ENCODE measurements around the gene MACROD1.

MACROD1 gene

DNA sequence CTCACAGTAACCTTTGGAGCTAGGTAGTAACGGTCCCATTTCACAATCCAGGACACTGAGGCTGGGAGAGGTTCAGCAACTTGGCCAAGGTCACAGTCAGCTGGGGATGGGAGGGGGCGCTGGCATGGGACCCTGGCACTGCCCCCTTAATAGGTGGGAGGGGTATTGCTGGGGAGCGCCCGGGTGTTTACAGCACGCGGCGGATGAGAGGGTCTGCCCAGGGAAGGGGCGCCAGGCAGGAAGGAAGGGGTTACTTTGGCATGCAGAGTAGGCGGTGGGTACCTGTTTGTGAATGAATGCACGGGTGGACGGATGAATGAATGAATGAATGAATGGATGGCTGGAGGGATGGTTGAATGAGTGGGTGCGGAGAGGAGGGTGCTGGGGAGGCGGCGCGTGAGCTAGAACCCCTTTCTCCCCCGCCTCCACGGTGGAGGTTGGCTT is 130.8 kb downstream of the MACROD1 start:
- no peak for DNase-seq (ENCODE audit: low spot score)

DNA sequence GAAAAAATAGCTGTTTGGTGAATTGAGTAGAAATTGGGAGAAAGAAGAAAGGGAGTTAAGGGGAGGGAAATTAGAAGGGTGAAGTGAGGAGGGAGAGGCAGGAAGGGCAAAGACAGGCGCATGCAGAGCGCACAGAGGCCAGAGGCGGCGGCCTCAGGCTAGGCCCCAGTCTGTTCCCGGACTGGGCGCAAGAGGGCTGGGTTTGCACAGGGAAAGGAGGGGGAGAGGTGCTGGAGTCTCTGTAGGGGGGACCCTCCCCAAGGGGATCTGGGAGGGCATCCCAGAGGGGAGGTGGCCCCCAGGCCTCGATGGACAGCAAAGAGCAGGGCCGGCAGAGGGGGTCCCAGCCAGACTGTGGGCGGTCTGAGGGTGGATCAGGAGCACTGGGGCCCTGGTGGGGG is 131.5 kb downstream of the MACROD1 start:
- no peak for DNase-seq (ENCODE audit: low spot score)

DNA sequence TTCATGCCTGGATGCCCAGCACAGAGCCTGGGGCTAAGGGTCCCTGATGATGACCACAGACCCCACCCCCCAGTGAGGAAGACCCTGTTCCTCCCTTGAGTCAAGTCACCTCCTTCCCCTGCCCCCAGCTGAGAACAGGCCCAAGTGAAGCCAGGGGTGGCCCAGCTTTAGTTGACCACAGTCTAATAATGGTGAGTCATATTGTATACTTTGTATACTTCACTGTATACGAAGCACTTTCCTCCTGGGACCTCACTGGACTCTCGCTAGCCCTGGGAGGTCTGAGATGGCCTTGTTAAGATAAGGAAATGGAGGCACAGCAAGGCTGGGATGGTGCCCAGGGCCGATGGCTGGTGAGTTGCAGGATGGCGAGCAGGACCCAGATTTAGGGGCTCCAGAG is 133.9 kb downstream of the MACROD1 start:
- no peak for DNase-seq (ENCODE audit: low spot score)

DNA sequence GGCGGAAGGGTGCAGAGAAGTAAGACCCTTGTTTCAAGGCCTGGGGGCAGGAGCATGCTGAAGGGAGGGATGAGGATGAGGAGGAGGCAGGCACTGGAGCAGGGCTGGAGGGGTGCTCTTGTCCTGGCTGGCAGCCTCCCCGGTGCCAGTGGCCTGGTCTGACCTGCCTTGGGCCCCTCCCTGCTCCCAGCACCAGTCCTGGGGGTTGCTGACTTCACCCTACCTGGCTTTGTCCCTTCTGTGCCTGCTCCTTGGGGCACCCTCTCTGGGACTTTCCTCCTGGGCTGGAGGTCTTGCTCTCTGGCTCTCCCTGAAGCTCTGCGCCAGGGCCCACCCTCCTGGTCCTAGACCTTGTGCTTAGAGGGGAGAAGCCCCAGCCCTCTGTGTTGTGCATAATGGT is 134.9 kb downstream of the MACROD1 start:
- no peak for DNase-seq (ENCODE audit: low spot score)

DNA sequence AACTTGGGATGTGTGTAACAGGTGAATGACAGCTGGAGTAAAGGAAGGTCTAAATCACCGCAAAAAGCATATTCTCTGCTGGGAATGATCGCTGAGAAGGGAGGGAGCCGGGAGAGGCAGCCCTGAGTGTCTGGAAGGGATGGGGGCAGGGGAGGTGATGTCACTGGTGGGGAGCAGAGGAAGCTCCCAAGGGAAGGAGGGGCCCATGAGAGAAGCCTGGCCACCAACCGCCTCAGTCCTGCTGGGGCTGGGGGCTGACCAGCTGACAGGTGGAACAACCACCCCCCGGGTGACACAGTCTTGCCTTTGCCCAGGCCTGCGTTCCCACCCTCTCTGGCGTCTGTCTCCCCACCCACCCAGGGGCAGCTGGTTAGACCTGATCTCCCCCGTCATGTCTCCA is 136.1 kb downstream of the MACROD1 start:
- DNase-seq (ENCODE audit: low spot score): no peak

DNA sequence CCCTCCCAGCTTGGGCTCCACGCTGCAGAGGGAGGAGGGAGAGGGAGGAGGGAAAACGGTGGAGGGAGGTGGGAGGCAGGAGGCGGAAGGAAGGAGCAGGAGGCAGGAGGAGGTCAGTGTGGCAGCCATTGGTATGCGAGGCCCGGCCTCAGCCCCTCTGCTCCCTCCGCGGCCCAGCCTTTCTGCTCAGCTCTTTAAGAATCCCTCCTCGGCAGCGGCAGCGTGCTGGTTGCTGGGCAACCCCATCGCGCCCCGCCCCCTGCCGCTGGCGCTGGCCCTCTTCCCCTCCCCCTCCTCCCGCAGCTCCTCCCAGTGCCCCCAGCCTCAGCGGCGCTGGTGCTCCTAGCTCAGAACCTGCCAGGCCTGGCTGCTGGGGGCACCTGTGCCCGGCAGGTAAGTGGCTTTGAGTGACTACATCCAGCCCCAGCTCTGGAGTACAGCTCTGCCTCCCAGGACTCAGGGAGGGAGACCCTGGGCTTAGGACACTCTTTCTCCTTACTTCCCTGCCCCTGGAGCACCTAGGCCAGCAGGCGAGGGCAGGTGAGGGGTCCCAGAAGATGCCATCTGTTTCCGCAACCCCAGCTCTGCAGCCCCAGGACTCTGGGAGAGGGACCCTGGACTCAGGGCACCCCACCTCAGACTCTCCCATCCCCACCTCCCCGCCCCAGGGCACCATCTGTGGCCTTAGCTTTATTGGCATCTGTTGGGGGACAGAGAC is 137.4 kb downstream of the MACROD1 start:
- peak; percentile 33 for DNase-seq (ENCODE audit: low spot score)

DNA sequence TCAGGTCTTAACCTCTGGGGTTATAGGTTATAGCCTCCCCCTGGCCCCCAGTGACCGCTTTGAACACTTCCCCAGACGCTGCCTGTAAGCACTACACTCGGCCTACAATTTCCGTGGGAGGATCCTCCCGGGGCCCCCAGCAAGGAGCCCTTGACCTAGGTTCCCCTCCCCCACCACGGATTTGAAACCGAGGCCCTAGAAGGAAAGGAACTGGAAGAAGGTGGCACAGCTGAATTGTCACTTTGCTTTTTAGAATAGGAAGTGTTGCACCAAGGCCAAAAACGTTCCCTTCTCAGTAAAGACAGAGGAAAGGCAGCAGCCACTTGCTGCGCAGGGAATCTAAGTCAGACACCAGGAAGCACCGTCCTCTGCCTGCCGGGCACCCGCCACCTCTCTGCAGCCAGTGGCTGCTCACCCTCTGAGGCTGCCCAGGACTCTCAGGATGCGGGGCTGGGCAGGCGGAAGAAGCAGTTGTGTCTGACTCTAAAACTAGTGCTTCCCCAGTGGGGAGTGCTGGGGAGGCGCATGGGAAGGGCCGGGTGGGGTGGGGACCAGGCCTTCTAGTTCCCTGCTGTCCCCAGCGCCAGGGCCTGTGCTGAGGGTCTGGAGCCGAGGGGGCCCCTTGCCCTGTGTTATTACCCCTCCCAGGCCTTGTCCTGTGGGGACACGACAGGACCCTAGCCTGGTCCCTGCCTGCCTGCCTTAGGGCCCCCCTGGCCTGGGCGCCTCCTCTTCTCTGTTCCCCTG is 138.1 kb downstream of the MACROD1 start:
- DNase-seq (ENCODE audit: low spot score): no peak

DNA sequence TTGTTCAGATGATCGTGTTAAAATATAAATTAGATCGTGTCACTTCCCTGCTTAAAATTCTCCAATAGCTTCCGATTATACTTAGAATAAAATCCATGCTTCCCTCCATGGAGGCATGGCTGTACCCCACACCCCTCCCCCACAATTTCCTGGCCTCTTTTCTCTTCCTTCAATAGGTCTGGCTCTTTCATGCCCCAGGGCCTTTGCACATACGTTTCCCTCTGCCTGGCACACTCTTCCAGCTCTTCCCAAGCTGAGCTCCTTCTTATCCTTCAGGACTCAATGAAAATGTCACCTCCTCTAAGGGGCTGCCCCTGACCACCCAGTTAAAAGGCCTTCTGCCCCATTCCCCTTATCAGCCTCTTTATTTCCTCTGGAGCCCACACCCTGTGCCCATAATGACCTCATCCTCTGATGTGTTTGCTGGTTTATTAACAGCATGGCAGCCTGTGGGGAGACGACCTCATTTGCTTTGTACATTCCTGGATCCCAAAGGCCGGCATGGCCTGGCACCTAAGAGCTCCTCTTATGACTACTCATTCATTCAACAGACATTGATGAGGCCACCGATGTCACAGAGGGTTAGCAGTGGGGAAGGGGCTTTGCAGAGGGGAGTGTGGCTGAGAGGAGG is 139.2 kb downstream of the MACROD1 start:
- no peak for DNase-seq (ENCODE audit: low spot score)

DNA sequence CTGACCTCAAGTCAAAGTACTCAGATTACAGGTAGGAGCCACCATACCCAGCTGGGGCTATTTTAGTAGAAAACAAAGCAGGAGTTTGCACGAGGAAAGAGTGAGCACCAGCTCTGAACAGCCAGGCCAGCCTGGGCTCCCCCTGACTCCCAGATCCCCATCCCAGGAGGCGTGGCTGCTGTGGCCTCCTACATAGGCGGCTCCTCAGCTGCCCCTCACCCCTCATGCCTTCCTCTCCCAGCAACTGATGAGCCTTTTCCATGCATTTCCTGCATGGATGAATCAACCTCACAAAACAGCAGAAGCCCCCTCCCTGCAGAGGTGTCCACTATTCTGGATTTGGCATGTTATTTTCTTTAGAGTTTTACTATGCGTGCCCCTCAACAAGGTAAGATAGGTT is 140.7 kb downstream of the MACROD1 start:
- no peak for DNase-seq (ENCODE audit: low spot score)

DNA sequence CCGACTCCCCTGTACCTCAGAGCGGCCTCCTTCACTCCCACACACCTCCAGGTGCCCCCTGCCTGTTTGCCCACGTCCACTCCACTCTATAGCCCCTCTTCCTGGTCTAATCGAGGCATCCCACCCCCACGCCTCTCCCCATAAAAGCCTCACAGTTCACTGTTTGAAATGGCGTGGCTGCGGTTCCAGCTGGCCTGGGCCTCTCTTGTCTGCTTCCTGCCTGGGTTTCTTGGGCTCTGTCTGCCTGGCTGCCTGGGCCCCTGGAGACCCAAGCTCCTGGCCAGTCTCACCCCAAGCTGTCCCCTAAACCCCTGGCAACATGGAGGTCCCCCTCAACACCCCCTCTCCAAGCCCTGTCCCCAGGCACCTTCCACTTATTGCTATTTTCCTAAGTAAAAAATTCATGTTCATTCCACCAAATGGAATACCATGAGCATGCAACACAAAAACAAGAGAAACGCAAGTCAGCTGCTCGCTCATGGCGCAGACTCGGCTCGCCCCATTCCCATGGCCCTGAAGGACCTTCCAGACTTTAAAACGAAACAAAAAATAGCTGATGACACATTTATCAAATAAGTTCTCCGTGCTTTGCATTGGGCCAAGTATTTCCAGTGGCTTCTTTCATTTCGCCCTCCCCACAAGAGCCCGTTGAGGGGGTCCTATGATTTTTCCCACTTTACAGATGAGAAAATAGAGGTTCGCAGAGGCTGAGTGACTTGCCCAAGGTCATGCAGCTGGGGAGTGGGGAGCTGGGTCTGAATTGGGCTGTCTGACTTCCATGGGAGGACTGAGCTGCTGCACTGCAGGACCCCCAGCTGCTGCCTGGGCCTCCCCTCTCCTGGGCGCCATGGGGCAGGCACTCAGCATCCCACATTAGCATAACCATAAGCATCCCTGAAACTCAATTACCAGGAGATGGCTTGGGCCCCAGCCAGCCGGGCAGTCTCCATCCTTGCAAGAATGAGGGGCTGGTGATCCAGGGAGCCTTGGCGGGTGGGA is 141.9 kb downstream of the MACROD1 start:
- no peak for DNase-seq (ENCODE audit: low spot score)

DNA sequence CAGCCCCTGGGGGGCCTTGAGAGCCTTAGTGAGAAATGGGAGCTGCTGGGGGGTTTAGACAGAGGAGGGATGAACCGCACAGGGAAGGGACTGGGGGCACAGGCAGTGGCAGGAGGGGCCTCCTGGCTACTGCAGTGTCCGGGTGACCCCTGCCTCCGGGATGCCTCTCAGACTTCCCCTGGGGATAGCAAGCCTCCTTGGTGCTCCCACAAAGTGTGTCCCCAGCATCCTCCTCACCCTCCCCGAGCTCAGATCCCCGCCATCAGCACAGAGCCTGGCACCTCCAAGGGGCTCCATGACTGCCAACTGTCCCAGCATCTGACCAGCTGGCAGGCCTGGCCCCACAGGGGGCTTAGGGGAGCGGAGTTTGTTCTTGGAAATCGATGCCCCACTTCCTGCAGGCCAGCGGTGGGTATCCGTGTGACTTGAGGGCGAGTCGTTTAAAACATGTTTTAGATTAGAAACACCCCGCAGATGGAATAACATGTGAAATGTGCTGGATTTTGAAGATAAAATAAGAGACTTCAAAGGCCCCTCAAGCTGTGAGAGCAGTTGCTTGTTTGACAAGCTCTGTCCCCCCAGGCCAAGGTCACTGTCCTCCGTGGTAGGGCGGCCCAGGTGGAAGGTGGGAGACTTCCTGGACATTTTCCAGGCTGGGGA is 143.7 kb downstream of the MACROD1 start:
- no peak for DNase-seq (ENCODE audit: low spot score)

DNA sequence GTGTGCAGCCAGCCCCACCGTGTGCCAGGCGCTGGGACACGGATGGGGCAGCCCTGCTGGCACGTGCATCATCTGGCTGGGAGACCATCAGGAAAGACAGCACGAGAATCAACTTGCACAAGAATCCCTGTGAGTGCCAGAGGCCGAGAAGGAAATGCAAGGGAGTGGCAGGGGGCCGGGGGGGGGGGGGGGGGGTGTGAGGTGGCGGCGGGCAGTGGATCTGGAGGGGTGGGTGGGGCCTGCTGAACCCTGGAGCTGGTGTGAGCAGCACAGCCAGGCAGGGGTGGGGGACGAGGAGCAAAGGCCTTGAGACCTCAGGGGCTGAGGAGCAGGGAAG is 144.2 kb downstream of the MACROD1 start:
- DNase-seq (ENCODE audit: low spot score): no peak

DNA sequence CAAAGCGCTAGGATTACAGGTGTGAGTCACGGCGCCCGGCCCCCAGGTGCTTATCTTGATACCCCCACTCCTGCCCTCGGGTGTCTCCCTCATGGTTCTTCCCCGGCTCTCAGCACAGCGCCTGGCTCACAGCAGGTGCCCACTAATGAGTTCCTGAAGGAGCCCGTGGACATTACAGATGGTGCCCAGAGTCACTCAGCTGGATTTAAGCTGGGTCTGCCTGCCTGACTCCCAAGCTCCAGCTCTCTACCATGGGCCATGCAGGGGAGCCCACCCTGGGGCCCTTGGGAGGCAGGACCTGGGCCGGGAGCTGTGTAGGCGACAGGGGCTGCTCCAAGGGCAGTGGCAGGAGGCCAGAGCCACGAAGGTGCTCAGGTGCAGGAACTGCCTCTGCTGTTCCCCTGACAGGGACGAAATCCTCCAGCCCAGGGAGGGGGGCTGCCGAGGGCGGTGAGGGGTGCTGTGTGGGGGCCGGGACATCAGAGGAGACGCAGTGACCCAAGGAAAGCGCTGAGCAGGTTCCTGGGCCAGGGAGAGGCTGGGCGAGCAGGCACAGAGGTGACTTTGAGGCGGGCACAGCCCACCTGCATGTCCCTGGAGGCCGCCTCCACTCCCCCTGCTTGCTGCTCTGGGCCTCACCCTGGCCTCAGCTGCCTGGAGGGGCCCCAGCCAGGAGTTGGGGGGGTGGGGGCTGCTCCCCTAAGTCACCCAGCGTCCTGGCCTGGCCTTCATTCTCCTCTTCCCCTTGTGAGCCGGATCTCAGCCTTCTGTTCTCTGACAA is 144.7 kb downstream of the MACROD1 start:
- DNase-seq (ENCODE audit: low spot score): no peak

DNA sequence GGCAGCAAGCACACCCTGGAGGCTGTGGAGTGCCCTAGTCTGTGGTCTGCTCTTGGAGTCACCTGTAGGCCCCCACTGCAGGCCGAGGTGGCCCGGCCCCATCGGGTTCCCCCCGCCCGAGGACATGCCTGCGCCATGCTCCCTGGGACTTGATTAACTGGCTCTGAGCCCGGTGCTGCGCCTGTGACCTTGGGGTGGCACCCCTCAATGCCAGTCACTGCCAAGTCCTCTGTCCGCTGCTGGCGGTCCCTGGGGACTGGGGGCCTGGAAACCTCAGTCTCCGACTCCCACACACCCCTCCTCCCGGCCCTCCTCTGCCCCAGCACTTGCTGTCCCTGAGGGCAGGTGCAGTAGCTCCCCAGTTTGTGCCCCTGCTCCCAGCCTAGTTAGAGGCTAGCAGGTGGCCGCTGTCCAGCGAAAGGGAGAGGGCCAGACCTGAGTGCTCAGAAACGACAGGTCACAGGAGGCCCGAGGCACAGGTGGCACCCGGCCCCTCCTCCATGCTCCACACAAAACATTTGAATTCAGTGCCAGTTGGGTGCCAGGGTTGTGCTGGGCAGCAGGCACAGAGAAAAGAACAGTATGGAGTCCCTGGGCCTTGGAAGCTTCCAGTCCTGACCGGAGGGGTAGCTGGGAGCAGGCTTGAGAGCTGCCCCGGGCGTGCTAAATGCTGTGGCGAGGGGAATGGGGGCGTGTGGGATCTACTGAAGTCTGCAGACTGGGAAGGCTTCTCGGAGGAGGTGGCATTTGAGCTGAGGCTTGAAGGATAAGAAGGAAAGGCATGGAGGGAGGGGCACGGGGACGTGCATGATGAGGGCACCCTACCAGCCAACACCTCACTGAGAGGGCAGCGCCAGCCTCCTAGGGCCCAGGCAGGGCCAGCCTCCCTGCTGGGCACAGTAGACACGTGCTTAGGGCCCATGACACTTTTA is 146.5 kb downstream of the MACROD1 start:
- no peak for DNase-seq (ENCODE audit: low spot score)

DNA sequence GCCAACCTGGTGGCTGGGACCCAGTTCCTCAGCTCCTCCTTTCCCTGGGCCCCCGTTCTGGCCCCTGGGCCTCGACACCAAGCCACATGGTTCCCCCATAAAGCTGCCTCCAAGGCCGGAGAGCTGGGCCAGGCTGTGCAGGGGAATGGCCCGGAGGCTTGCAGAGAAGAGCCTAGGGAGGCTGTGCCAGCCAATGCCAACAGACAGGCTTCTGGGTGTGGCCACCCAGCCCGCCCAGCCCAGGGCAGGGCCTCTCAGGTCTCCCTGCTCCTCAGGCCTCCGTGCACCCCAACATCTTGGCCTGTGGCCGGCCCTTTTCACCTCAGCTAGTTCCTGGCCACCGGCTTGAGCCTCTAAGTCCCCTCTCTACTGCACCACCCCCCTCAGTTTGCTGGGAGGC is 147.6 kb downstream of the MACROD1 start:
- no peak for DNase-seq (ENCODE audit: low spot score)

DNA sequence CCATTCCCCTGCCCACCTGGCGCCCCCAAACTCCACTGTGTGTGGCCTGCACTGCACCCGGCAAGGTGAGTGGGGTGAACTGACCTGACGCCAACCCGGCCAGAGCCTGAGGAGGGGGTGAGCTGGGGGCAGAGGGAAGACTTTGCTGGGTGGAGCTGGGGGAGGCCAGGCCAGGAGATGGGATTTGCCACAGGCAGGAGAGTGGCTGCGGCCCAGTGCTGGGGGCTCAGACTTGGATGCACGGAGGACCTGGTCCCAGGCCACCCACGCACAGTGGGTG is 148.0 kb downstream of the MACROD1 start:
- DNase-seq (ENCODE audit: low spot score): no peak

DNA sequence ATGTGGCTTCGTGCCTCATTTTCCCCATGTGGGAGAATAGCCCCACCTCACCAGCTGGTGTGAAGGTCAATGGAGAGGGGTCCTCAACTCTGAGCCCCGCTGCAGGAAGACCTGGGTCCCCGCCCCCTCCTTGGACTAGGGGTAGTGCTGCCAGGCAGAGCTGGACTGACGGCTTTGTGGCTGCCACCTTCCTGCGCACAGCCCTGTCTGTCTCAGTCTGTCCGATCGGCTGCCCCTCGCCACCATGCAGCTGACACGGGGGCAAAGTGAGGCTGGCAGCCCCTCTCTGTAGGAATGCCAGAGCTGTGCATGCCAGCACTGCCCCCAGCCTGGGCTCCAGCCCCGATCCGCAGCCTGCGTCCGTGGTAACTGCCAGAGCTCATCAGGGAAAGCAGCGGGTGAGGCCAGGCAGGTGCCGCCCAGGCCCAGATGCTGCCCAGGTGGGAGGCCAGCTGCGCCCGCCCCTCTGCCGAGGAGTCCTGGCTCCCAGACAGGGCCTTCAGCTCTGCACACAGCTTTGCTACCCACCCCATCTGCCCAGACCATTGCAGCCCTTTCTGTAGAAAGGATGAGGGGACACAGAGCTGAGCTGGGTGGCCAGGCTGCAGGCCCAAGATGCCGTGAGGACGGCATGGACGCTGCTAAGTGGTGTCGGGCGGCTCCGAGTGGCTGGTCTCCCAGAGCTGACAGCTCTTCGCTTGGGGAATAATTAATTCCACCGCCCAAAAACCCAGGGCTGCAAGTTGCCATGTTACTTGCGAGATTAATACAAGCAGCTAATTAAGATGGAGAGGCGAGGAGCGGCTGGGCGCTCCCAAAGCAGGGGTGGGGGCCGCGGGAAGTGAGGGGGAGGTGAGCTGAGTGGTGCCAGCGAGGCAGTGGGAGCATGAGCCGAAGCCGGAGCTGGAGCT is 149.7 kb downstream of the MACROD1 start:
- no peak for DNase-seq (ENCODE audit: low spot score)

DNA sequence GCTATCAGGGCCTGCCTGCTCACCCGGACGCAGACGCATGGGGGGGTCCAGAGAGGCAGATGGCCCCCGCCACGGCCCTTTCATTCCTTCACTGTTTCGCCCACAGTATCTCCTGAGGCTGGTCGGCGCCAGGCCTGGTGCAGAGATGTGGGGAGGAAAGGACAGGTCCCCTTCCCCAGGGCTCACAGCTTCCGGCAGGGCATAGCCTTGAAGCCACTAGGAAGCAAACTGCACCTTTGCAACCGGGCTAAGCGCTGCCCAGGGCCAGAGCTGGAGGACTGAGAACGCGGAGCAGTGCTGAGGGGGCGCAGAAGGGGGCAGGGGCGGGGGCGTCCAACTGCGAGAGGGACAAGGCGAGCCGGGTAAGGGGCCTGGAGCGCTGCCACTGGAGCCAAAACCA is 150.4 kb downstream of the MACROD1 start:
- DNase-seq (ENCODE audit: low spot score): no peak

DNA sequence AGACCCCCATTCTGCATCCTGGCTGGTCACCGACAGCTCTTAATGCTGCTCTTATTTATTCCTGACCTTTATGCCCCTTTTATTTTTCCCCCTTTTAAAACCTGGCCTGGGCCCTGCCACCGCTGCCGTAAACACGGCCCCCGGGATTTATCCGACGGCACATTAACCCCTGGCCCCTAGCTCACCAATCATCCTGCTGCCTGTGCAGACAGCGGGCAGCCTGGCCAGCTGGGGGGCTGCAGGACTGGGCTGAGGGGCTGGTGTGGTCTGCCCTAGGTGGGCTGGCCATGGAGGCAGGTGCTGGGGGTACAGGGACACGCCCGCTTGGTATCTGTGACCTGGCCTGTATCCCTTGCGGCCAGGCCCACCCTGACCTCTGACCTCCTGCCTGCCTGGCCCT is 151.6 kb downstream of the MACROD1 start:
- no peak for DNase-seq (ENCODE audit: low spot score)

All from GM03348 (cell line).